GM18499 (cell line): ENCODE data around the gene PTPN2.
"Not testable (repeated sequence)": the region's sequence is repeated elsewhere in the genome, so short reads cannot be mapped to it uniquely, and the experiment has no call there.

ENCODE experiments used
- ATAC-seq: cut with Tn5 transposase; IDR thresholded peaks from one replicate; pipeline ENCODE4 v1.9.1; 2021; ENCODE audit warnings: moderate number of reproducible peaks; ENCODE audit not compliant: insufficient read depth, unreplicated experiment

Gene PTPN2

DNA sequence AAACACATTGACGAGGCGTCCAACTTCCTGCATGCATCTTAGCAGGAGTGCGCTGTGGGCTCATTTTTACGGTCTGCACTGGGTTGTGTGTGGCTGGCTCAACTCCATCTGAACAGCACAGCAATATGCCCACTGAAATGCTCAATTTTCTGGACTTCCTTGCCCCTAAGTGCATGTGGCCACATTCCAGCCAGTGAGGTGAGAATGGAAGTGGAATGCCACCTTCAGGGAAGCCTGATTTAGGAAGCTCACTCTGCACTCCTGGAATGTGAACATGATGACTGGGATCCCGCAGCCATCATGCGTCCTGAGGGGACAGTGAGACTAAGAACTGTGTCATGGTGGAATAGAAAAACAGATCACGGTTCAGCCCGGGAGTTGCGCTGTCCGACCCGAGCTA lies 105.0 kb downstream of the PTPN2 start:
- no peak for ATAC-seq

DNA sequence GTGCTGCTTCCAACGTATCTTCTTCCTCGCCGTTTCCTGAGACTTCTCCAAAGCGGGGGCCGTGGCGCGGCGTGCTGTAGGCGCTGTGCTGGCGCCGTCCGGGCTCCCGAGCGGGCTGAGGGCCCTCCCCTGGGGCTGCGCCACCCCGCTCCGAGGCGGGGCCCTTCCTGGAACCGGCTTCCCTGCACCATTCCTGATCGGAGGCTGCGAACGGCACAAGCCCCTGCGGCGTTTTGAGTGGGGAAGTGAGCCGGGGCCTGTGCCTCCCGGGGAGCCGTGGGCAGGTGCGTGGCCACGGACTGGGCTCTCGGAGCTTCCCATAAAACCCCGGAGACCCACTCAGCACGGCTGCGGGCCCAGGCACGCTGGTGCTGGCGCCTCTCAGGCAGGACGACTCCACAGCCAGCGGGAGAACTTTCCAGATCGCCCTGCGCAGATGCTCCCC lies 106.5 kb downstream of the PTPN2 start:
- no peak for ATAC-seq

DNA sequence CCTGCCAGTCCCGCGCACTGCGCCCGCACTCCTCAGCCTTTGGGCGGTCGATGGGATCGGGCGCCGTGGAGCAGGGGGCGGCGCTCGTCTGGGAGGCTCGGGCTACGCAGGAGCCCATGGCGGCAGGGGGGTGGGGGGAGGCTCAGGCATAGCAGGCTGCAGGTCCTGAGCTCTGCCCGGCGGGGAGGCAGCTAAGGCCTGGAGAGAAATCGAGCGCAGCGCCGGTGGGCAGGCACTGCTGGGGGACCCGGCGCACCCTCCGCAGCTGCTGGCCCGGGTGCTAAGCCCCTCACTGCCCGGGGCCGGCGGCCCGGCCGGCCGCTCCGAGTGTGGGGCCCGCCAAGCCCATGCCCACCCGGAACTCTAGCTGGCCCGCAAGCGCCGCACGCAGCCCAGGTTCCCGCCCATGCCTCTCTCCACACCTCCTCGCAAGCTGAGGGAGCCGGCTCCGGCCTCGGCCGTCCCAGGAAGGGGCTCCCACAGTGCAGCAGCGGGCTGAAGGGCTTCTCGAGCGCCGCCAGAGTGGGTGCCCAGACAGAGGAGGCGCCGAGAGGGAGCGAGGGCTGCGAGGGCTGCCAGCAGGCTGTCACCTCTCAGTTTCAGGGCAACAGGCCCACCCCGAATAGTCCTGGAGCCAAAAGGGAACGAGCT lies 107.1 kb downstream of the PTPN2 start:
- ATAC-seq, result no peak

DNA sequence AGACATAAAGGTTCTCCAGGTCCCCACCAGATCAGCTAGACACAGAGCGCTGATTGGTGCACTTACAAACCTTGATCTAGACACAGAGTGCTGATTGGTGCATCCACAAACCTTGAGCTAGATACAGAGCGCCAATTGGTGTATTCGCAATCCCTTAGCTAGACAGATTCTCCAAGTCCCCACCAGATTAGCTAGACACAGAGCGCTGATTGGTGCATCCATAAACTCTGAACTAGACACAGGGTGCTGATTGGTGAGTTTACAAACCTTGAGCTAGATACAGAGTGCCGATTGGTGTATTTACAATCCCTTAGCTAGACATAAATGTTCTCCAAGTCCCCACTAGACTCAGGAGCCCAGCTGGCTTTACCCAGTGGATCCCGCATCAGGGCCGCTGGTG lies 107.6 kb downstream of the PTPN2 start:
- ATAC-seq, result not testable (repeated sequence)

DNA sequence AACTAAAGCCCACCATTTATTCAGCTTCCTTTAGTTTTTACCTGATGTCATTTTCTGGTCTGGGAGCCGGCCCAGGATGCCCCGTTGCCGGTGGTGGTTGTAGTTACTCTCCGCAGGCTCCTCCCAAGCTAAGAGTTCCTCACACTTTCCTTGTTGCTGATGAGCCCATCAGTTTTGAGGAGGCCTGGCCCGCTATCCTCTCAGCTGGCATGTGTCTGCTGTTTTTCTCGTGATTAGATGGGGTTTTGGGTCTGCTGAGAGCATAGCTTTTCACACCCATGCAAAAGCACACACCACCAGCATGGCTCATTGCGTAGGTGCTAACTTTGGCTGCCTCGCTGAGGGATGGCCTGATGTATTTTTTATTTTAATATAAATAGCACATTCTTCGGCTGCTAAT lies 109.1 kb downstream of the PTPN2 start:
- ATAC-seq, result no peak

DNA sequence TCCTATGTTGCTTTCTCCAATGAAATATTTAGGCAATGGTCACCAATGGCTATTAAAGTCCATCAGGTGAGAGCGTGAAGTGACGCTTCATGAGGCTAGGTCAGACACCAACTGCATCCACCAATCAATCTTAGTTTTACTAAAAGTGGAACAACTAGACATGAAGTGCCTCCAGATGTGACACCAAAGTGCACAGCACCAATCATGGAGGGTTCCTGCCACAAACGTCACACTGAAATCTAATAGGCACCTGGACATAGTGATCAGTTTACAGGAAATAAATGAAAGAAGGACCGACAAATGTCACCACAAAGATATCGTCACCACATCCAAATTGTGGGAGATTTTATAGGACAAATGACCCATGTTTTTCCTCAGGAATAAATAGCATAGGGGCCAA lies 110.7 kb downstream of the PTPN2 start:
- no peak for ATAC-seq

DNA sequence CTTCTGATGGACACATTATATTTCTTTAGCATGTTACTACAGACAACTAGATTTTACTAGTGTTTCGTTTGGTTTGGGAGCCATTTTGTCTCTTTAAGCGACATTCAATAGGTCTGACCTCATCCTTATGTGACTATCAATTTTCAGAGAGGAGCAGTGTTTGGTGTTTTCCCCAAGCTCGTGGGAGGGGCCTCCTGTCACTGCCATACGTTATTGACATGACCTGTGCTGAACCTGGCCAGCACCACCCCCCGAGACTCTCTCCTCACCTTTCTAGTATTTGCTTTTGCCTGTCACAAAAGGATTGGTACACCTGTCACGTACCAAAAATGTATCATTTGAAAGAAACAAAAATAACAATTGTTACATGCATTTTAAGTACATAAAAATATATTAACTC lies 111.9 kb downstream of the PTPN2 start:
- no peak for ATAC-seq

DNA sequence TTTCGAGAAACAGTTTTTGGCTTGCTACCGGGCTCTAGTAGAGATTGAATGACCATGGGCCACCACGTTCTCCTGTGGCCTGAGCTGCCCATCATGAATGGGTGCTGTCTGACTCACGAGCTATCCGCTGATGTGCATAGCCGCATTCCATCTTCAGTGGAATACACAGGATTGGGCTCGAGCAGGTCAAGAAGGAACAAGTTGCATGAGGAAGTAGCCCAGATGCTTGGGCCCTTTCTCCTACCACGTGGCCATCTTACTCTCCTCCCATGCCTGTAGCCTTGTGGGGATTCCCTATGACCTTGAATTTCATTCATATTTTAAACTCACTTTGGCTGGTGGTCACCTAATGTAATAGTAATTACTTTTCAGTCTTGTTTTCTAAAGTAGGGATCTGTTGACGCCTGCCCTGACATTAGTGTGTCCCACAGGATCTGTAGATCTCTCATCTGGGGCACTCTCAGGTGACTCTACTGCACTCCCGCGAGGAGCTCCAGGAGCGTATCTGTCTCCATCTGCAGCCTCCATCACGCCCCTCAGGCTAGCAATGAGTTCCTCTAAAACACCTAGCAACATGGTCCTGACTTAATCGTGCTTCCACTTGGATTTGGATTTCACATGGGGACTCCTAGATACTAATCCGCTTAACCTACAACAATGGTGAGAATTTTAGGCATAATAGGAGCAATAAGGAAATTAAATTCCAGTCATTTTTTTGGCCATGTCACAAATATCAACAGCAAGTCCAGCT lies 113.4 kb downstream of the PTPN2 start:
- ATAC-seq, result no peak

DNA sequence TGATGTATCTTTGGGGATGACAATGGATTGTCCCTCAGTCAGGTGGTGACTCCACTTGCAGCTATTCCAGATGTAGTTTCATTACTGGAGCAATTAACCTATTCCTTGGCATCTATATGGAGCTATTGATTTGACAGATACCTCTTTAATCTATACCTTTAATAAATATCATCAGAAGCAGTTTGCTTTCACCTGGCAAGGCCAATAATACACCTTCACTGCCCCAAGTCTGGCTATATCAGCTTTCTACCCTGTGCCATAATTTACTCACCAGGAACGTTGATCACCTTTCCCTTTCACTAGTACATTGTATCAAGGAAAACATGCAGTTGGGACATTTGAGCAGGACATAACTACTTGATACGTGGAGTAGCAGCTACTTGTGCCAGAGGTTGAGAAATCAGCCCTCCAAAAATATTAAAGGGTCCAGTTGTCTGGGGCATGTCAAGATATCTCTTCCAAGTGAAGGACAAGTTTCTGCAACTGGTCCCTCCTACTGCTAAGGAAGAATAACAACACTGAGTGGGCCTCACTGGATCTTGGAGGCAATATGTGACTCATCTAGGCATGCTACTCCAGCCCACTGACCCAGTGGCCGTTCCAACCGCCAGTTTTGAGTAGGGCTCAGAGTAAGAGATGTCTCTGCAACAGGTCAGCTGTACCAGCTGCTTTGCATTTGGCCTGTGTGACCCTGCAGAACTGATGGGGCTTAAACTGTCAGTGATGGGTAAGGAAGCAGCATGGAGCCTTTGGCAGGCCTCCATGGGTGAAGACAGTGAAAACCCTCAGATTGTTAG lies 114.2 kb downstream of the PTPN2 start:
- ATAC-seq, result no peak

DNA sequence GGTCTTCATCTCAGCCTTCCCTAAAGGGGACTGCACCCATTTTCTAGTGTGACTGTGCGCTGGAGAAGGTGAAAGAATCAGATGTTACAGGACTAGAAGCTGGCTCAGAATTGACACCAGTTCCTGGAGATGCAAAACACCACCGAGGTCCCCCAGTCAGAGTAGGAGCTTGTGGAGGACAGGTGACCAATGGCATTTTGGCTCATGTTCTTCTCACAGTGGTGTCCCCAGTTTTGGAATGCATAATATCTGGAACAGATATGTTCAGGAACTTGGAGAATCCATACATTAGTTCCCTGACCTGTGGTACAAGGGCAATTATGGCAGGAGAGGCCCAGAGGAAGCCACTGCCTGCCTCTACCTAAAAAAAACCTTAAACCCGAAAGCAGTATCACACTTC lies 114.9 kb downstream of the PTPN2 start:
- no peak for ATAC-seq

DNA sequence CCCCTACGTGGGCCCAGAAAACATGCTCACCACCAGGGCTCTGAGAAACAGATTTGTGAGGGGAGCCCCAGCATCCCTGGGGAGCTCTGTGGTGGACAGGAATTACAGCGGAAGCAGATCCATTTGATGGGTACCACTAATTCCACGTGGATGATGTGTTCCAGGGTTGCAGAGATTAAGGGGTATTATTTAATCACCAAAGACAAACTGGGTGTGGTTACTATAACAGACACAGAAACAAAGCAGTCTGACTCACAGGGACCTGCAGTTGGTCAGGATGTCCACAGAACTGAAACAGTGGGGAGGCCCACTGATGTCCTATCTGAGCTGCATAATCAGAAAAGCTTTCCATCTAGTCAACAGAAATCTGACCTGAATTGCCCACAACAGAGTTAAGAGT lies 115.4 kb downstream of the PTPN2 start:
- ATAC-seq, result no peak

DNA sequence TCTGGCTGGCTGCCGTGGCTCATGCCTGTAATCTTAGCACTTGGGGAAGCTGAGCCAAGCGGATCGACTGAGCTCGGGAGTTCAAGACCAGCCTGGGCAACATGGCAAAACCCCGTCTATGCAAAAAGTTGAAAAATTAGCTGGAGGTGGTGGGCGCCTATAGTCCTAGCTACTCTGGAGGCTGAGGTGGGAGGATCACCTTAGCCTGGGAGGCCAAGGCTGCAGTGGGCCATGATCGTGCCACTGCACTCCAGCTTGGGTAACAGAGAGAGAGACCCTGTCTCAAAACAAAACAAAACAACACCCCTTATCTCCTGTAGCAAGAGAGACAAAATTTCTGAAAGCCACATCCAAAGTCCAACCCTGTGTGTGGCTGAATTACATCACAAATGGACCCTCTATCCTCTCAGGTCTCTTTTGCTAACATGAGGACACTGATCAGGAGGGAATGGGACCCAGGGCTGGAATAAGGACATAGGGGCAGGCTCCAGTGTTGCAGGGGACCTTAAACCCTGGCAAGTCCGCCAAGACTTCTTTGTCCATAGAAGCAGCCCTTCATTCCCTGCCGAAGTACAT lies 116.4 kb downstream of the PTPN2 start:
- no peak for ATAC-seq

DNA sequence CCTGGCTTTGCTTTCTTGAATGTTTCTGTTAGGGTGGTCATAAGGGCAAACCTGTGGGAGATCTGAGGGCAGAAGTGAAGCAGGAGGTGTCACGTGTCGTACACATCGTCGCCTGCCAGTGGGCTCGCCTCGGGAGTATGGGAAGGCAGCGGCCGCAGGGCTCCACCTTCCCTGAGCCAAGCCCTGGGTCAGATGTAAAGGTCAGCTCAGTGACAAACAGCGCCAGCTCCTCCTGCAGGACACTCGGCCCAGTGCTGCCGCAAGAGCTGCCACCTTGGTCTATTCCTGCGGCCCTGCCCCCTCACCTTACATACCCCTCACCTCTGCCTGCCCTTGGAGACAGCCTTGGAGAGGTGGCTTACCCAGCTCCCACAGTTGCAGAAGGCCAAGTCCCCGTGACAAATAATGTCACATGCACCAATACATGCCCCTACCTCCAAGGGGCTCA lies 117.0 kb downstream of the PTPN2 start:
- no peak for ATAC-seq

DNA sequence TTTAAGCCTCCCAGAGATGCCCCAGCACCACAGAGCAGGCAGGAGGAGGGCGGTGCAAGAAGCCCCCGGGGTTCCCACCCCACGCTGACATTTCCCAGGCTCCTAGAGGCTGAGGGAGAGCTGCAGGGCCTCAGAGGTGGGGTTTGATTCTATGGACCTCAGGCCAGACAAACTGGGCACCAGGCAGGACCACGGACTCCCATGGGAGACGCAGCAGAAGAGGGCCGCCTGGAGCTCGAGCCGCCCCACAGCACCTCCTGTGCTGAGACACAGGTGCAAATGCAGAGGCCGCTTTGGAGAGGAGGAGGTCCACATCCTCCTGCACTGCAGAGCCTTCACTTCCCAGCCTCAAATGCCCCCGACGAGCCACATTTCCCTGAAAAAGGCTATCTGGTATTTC lies 118.5 kb downstream of the PTPN2 start:
- no peak for ATAC-seq

DNA sequence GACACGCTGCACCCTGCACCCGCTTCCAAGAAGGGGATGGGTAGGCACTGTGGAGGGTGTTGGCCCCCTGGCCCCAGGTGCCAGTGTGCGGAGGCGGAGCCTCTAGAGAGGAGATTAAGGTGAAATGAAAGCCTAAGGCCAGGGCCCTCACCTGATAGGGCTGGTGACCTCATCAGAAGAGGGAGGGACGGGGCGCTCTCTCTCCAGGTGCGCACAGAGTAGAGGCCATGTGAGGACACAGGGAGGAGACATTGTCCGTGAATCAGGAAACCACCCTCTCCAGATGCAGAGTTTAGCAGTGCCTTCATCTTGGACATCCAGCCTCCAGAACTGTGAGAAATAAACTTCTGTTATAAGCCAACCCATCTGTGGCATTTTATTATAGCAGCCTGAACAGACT lies 118.9 kb downstream of the PTPN2 start:
- no peak for ATAC-seq

DNA sequence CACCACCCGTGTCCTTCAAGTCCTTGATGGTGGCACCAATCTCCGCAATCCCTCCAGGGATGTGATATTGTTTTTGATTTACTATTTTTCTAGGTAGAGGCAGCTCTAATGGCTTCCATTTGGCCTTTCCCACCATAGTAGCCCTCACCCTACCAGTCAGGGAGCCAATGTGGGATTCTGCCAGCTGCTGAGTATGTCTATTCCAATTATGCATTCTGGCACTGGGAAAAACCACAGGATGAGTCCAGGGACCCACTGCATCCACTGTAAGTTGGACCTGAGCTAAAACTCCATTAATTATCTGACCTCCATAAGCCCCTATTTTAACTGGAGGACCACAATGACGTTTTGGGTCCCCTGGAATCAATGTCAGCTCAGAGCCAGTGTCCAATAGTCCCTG lies 125.5 kb downstream of the PTPN2 start:
- ATAC-seq, result not testable (repeated sequence)

DNA sequence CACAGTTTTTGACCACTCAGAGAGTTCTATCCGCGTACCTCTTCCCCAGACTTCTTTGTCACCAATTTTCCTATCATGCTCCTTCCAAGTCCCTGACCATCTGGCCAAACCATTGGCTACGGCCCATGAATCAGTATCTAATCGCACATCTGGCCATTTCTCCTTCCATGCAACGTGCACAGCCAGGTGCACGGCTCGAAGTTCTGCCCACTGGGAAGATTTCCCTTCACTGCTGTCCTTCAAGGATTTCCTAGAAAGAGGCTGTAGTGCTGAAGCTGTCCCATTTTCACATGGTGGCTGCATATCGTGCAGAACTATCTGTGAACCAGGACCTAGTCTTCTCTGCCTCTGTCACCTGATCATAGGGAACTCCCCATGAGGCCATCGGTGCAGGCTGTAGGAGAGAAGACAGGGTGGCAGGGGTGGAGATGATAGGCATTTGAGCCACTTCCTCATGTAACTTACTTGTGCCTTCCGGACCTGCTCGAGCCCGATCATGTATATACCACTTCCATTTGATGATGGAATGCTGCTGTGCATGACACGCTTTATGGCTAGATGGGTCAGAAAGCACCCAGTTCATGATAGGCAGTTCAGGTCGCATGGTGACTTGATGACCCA lies 127.3 kb downstream of the PTPN2 start:
- not testable (repeated sequence) for ATAC-seq

DNA sequence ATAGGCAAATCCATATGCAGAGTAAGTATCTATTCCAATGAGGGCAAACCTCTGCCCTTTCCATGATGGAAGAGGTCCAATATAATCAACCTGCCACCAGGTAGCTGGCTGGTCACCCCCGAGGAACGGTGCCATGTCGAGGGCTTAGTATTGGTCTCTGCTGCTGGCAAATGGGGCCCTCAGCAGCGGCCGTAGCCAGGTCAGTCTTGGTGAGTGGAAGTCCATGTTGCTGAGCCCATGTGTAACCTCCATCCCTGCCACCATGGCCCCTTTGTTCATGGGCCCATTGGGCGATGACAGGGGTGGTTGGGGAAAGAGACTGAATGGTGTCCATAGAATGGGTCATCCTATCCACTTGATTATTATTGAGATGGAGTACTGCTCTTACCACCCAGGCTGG lies 128.4 kb downstream of the PTPN2 start:
- ATAC-seq, result not testable (repeated sequence)

DNA sequence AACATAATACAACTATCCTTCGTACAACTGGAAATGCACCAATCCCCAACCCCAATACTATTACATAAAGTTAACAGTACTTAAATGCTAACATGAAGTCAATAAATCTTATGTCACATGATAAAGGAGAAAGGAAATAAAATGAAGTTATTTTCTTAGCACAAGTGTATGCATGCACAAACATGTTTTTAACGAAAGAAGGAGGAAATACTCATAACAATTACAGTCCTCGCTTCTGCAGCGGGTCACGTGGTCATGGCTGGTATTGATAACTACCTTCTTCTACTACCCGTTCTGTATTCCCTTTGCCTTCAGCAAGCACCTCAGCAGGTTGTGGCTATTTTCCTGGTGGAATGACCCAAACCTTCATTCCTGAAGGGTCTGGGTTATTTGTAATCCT lies 129.5 kb downstream of the PTPN2 start:
- no peak for ATAC-seq

DNA sequence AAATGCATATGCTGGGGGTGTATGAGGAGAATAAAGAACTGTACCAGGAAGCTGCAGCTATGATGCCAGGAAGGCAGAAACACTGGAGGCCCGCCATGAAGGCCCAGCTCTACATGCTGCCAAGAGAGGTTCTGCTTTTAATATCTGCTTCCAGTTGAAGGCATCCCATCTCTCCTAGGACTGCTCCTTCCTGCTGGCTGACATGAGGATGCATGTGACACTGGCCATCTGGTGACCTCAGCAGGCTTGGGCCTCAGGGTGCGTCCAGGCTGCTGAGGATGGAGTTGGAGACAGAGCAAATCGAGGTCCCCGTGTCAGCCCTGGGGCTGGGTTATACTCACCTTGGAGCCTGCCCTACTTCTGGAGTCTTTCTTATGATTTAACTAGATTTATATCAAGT lies 132.1 kb downstream of the PTPN2 start:
- ATAC-seq, result no peak
